IMR-90 (cell line): Measurements from ENCODE around the gene PRKAG2.

Experiments used
- MAFK ChIP-seq: IDR thresholded peaks from 2 replicates; pipeline ENCODE4 v1.6.1; 2012; ENCODE audit warnings: low read depth, low read length, improper control_type of control experiment
- MXI1 ChIP-seq: IDR thresholded peaks from 2 replicates; pipeline ENCODE4 v1.6.1; 2012; ENCODE audit warnings: low read depth, mild to moderate bottlenecking, low read length, moderate library complexity, borderline replicate concordance
- POLR2A ChIP-seq: IDR thresholded peaks from 2 replicates; pipeline ENCODE4 v1.6.1; 2012; ENCODE audit warnings: mild to moderate bottlenecking, low read depth, low read length
- RAD21 ChIP-seq: IDR thresholded peaks from 2 replicates; pipeline ENCODE4 v1.6.1; 2012; ENCODE audit warnings: low read length, improper control_type of control experiment
- RCOR1 ChIP-seq: IDR thresholded peaks from 2 replicates; pipeline ENCODE4 v1.6.1; 2012; ENCODE audit warnings: mild to moderate bottlenecking, low read length, improper control_type of control experiment; ENCODE audit not compliant: insufficient replicate concordance
- TF ChIP-seq, protein P1 (sequence below): conservative IDR thresholded peaks from 2 replicates; pipeline ENCODE4 v1.5.1; 2012; ENCODE audit warnings: mild to moderate bottlenecking, low read depth, low read length, improper control_type of control experiment

DNA sequence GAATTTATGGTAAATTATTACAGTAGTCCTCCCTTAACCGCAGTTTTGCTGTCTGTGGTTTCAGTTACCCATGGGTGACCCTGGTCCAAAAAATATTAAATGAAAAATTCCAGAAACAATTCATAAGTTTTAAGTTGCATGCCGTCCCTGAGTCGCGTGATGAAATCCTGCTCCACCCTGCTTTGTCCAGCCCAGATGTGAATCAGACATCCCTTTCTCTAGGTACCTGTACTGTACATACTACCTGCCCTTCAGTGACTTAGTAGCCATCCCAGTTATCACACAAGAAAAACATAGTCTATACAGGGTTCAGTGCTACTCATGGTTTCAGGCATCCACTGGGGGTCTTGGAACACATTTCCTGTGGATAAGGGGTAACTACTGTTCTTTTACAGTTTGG lies 336.8 kb downstream of the PRKAG2 start:
- TF ChIP-seq, protein P1, sequence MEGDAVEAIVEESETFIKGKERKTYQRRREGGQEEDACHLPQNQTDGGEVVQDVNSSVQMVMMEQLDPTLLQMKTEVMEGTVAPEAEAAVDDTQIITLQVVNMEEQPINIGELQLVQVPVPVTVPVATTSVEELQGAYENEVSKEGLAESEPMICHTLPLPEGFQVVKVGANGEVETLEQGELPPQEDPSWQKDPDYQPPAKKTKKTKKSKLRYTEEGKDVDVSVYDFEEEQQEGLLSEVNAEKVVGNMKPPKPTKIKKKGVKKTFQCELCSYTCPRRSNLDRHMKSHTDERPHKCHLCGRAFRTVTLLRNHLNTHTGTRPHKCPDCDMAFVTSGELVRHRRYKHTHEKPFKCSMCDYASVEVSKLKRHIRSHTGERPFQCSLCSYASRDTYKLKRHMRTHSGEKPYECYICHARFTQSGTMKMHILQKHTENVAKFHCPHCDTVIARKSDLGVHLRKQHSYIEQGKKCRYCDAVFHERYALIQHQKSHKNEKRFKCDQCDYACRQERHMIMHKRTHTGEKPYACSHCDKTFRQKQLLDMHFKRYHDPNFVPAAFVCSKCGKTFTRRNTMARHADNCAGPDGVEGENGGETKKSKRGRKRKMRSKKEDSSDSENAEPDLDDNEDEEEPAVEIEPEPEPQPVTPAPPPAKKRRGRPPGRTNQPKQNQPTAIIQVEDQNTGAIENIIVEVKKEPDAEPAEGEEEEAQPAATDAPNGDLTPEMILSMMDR: no peak
- no peak for TF ChIP-seq POLR2A
- no peak for TF ChIP-seq MAFK
- no peak for TF ChIP-seq RCOR1
- TF ChIP-seq MXI1: no peak
- TF ChIP-seq RAD21: no peak
